ENCODE measurements around the gene ITGA2. TPM values are rescaled to one million over a fixed set of nuclear protein-coding genes. Genes with fewer than 3 reads are reported as not detected.

The ITGA2 gene
- total RNA-seq, 1 experiment from 2014 or later, result 36.6 TPM

- Histone ChIP-seq H3K9me2 (ENCODE audit: insufficient read depth) (no peaks in the 10 kb centered on the region), H3K27ac (ENCODE audit: low read depth, low read length) (no peak overlapping the region), H3K9me3 (ENCODE audit: control insufficient read depth in 1 of 2, insufficient read depth in 1 of 2, low read depth in 1 of 2, low read length in 2 of 2) (no peaks in the 10 kb centered on the region), H3K4me1 (ENCODE audit: control insufficient read depth in 1 of 2, insufficient read depth in 2 of 2, low read length in 2 of 2) (no peaks in the 10 kb centered on the region), H3K79me2 (ENCODE audit: insufficient read depth, low read length) (no peaks in the 10 kb centered on the region), H4K20me1 (ENCODE audit: insufficient read depth) (no peaks in the 10 kb centered on the region), H3K9ac (ENCODE audit: low read length) (no peak overlapping the region), H3K27me3 (ENCODE audit: insufficient read depth, low read length) (no peaks in the 10 kb centered on the region), H3K4me2 (ENCODE audit: low read length) (no peak overlapping the region), H2AFZ (ENCODE audit: low read depth, low read length, poor library complexity, severe bottlenecking) (no peak overlapping the region), H3K4me3 (replicated peaks in 1 of 2; ENCODE audit: low read depth in 1 of 2, low read length in 2 of 2) (no peak overlapping the region), H3K36me3 (ENCODE audit: control insufficient read depth in 1 of 2, insufficient read depth in 2 of 2, low read length in 2 of 2) (peaks cover 9 to 60% of the 10 kb centered on the region in 2 experiments; a peak in 3 of 4 replicates)
- no peak for TF ChIP-seq ZNF274 (IDR thresholded peaks at IDR 0.05; ENCODE audit: low read depth, low read length)
- TF ChIP-seq SRF (IDR thresholded peaks at IDR 0.05; ENCODE audit: low read depth), result no peak
- no peak for TF ChIP-seq TCF7L2 (IDR thresholded peaks at IDR 0.05; ENCODE audit: borderline replicate concordance, extremely low read depth, insufficient read depth, insufficient read length)
- no peak for TF ChIP-seq ZBTB33 (IDR thresholded peaks at IDR 0.05; ENCODE audit: extremely low read depth, insufficient replicate concordance, low read length)
- ChIA-PET POLR2A (no interaction called here), CTCF (no interaction called here), RAD21 (ENCODE audit: low non-redundant PET in 1 of 2, low total read pairs in 2 of 2, uncharacterized antibody in 2 of 2, unreplicated experiment in 2 of 2) (no interaction called here)
- intact Hi-C loops (cut with micrococcal nuclease), result no loop called here
- BruUV-seq (replicated peaks), result no TSS peak
- no peak for ATAC-seq
- no peak for DNase-seq (ENCODE audit: low read depth, low spot score)
These were observed 95.5 kb downstream of the ITGA2 start for GRCh38 chr5:53084546-53085255.

DNA sequence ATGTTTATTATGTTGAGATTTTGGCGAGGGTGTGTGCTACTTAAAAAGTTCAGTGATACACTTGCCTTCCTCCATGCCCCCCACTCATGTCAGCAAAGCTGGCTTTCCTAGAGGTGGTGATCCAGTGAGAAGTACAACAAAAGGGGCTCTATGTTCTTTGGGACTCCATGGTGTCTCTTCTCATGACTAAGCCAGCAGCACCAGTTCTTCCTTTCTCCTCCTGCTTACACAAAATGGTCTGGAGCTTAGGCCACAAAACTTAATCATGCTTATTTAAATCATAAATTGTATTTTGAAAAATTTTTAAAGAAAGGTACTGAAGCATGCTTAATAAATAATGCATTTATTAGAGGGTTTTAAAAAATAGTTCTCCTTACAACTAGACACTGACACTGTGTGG, 98.0 kb downstream of the ITGA2 start:
- Histone ChIP-seq H4K20me1 (ENCODE audit: insufficient read depth) (no peaks in the 10 kb centered on the region), H3K9ac (ENCODE audit: low read length) (no peak overlapping the region), H3K4me3 (replicated peaks in 1 of 2; ENCODE audit: low read depth in 1 of 2, low read length in 2 of 2) (no peak overlapping the region), H3K4me2 (ENCODE audit: low read length) (no peak overlapping the region), H2AFZ (ENCODE audit: low read depth, low read length, poor library complexity, severe bottlenecking) (no peak overlapping the region), H3K9me3 (ENCODE audit: control insufficient read depth in 1 of 2, insufficient read depth in 1 of 2, low read depth in 1 of 2, low read length in 2 of 2) (no peaks in the 10 kb centered on the region), H3K27me3 (ENCODE audit: insufficient read depth, low read length) (no peaks in the 10 kb centered on the region), H3K79me2 (ENCODE audit: insufficient read depth, low read length) (no peaks in the 10 kb centered on the region), H3K4me1 (ENCODE audit: control insufficient read depth in 1 of 2, insufficient read depth in 2 of 2, low read length in 2 of 2) (peaks cover 5 to 8% of the 10 kb centered on the region in 2 experiments; a peak in 3 of 4 replicates), H3K36me3 (ENCODE audit: control insufficient read depth in 1 of 2, insufficient read depth in 2 of 2, low read length in 2 of 2) (peaks cover 9 to 58% of the 10 kb centered on the region in 2 experiments; a peak in 3 of 4 replicates), H3K9me2 (ENCODE audit: insufficient read depth) (no peaks in the 10 kb centered on the region), H3K27ac (ENCODE audit: low read depth, low read length) (no peak overlapping the region)
- BruUV-seq (replicated peaks), result no TSS peak
- RAD21 ChIA-PET (ENCODE audit: low non-redundant PET in 1 of 2, low total read pairs in 2 of 2, uncharacterized antibody in 2 of 2, unreplicated experiment in 2 of 2), result no interaction called here
- TF ChIP-seq POLR2A (IDR thresholded peaks at IDR 0.05; ENCODE audit: borderline replicate concordance, extremely low read depth, insufficient read depth, insufficient read length) (no peak), MAX (IDR thresholded peaks at IDR 0.05) (no peak), SP1 (IDR thresholded peaks at IDR 0.05; ENCODE audit: low read depth) (no peak), ZFX (IDR thresholded peaks at IDR 0.05) (no peak), EGR1 (IDR thresholded peaks at IDR 0.05; ENCODE audit: low read depth) (no peak), EZH2phosphoT487 (IDR thresholded peaks at IDR 0.05; ENCODE audit: borderline replicate concordance) (no peak), YY1 (IDR thresholded peaks at IDR 0.05; ENCODE audit: extremely low read depth, insufficient replicate concordance, low read depth, low read length) (no peak)
- DNase-seq (ENCODE audit: low read depth, low spot score), result no peak
- no peak for ATAC-seq
- CTCF ChIA-PET, result interaction anchor here (0.7 to 1.3 kb wide), 2 partner anchors 52 to 139 kb away, joined by 3 to 6 read pairs; no protein-coding TSS in a partner anchor
- POLR2A ChIA-PET, result no interaction called here
- intact Hi-C loops (cut with micrococcal nuclease), result no loop called here
